ENCODE measurements around the gene CACNG3.

DNA sequence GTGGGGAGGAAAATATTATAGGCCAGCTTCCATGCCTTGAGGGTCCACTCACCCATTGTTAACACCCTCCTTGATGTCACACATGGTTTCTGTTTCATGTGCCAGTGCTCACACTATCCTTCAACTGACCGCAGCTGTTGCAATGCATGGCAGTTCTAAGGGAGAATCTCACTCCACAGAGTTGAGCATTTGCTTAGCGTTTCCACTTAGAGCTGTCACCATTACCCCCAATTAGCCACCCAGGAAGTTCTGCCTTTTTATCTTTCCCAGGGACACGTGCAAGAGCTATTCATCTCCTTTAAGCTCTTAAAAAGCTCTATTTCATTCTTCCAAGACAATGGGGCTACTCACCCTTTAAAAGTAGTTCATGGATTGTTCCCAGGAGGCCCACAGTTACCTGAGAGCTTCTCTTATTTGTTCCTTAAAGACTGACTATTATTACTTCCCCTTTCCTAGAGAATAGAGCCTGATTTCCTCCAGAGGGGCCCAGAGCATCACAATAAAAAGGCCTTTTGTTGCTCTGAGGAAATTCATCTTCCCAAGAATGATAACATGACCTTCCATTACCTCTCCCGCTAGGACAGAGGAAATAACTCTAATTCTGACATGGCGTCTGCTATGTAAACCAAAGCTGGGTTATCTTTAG, 126.8 kb downstream of the CACNG3 start:
- TF ChIP-seq, protein P1, sequence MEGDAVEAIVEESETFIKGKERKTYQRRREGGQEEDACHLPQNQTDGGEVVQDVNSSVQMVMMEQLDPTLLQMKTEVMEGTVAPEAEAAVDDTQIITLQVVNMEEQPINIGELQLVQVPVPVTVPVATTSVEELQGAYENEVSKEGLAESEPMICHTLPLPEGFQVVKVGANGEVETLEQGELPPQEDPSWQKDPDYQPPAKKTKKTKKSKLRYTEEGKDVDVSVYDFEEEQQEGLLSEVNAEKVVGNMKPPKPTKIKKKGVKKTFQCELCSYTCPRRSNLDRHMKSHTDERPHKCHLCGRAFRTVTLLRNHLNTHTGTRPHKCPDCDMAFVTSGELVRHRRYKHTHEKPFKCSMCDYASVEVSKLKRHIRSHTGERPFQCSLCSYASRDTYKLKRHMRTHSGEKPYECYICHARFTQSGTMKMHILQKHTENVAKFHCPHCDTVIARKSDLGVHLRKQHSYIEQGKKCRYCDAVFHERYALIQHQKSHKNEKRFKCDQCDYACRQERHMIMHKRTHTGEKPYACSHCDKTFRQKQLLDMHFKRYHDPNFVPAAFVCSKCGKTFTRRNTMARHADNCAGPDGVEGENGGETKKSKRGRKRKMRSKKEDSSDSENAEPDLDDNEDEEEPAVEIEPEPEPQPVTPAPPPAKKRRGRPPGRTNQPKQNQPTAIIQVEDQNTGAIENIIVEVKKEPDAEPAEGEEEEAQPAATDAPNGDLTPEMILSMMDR (IDR thresholded peaks at IDR 0.05) = no peak
- no peak for TF ChIP-seq POLR2A (IDR thresholded peaks at IDR 0.05)
